KOPT-K1 (cell line): ENCODE results near the gene GOLGA6L1.
"Not testable (repeated sequence)": the region's sequence is repeated elsewhere in the genome, so short reads cannot be mapped to it uniquely, and the experiment has no call there.

ENCODE experiments used
- H3K27ac ChIP-seq: fragments of 200-600 bp; sonication (generic); 2 replicates; pipeline ENCODE4 v1.5.1; 2016; ENCODE audit warnings: antibody characterized with exemption, mild to moderate bottlenecking, low read depth, low read length; ENCODE audit not compliant: poor library complexity, severe bottlenecking
- H3K36me3 ChIP-seq: fragments of 200-600 bp; sonication (generic); 2 replicates; pipeline ENCODE4 v1.5.1; 2017; ENCODE audit warnings: antibody characterized with exemption, mild to moderate bottlenecking, low read length, moderate library complexity; ENCODE audit not compliant: insufficient read depth
- H3K9me3 ChIP-seq: fragments of 200-600 bp; sonication (generic); 2 replicates; pipeline ENCODE4 v1.5.1; 2017; ENCODE audit warnings: antibody characterized with exemption, low read length, mild to moderate bottlenecking; ENCODE audit not compliant: insufficient read depth, poor library complexity, severe bottlenecking

GOLGA6L1 gene

DNA sequence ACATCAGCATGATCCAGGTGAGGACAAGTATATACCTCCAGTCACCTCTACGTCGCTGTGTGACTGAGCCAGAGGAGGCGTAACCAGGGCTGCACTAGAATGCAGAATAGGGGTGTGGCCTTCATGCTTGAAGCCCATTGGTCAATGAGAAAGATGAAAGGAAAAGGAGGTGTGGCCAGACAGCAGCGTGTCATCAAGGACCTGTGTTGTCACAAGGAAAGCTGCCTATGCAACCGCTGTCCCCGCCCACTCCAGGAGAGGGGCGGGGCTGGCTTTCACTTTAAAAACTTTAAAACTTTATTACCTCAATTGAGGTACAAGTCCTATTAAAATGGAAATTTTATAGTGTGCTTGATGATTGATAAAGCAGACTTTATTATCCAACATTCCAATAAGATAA lies at the start of gene GOLGA6L1:
GOLGA6L1 (minus strand) TSS at position 101 of the 400 bp plus-strand sequence; CDS start at position 10, 91 bp downstream.
- not testable (repeated sequence) for H3K9me3 ChIP-seq, H3K36me3 ChIP-seq, H3K27ac ChIP-seq

GRCh38 chr15:23181201-23181600 lies 44.6 kb upstream of the GOLGA6L1 start:
- not testable (repeated sequence) for H3K9me3 ChIP-seq, H3K36me3 ChIP-seq, H3K27ac ChIP-seq

GRCh38 chr15:23180547-23180927 lies 43.9 kb upstream of the GOLGA6L1 start:
- not testable (repeated sequence) for H3K27ac ChIP-seq, H3K36me3 ChIP-seq, H3K9me3 ChIP-seq

GRCh38 chr15:23179768-23180546 lies 43.3 kb upstream of the GOLGA6L1 start:
- not testable (repeated sequence) for H3K9me3 ChIP-seq, H3K27ac ChIP-seq, H3K36me3 ChIP-seq

DNA sequence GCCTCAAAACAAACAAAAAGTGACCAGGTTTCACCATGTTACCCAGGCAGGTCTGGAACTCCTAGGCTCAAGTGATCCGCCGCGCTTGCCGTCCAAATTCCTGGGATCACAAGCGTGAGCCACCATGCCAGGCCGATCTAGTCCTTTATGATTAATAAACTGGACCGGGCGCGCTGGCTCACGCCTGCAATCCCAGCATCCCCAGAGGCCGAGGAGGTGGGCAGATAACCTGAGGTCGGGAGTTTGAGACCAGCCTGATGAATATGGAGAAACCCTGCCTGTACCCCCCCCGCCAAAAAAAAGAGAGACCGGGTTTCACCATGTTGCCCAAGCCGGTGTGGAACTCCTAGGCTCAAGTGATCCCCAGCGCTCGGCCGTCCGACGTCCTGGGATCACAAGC lies 40.1 kb upstream of the GOLGA6L1 start:
- H3K27ac ChIP-seq, H3K36me3 ChIP-seq: not testable (repeated sequence)

DNA sequence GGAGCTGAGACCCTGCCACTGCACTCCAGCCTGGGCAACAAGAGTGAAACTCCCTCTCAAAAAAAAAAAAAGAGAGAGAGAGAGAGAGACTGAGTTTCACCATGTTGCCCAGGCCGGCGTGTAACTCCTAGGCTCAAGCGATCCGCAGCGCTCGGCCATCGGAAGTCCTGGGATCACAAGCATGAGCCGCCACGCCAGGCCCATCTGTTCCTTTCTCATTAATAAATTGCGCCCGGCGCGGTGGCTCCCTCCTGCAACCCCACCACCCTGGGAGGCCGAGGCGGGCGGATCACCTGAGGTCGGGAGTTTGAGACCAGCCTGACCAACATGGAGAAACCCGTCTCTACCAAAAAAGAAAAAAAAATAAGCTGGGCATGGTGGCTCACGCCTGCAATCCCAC lies 39.0 kb upstream of the GOLGA6L1 start:
- not testable (repeated sequence) for H3K36me3 ChIP-seq, H3K9me3 ChIP-seq, H3K27ac ChIP-seq

More for the DNA sequence above, 40.1 kb upstream of the GOLGA6L1 start:
- not testable (repeated sequence) for H3K9me3 ChIP-seq

DNA sequence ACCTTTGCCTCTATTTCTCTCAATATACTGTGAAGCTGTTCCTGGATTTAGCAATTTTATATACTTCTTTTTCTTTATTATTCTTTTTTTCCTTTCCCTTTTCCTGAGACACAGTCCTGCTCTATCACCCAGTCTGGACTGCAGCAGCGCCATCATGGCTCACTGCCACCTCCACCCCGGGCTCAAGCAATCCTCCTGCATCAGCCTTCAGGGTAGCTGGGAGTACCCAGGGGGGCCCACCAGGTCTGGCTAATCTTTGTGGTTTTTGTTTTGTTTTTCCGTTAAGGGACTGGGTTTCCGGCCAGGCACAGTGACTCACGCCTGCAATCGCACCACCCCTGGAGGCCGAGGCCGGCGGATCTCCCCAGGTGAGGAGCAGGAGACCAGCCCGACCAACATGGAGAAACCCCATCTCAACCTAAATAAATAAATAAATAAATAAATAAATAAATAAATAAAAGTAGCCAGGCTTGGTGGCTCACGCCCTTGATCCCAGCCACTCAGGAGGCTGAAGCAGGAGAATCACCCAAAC lies 38.1 kb upstream of the GOLGA6L1 start:
- not testable (repeated sequence) for H3K36me3 ChIP-seq, H3K27ac ChIP-seq, H3K9me3 ChIP-seq

DNA sequence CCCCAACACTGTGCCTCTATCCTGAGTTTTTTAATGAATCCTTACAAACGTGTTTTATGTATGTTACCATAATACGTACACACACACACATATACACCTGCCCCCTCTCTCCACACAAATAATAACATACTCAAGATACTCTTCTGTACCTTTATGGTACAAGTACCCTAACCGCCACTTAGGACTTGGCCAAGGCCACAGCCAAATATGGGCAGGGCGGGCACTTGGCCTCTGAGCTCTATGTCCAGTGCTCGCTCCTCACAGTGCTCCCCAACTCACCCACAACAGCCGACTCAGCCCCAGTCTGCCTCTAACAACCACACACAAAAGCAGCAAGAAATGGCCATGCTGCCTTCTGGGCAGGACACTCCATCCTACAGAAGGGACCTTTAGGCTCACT lies 3.8 kb downstream of the GOLGA6L1 start:
- not testable (repeated sequence) for H3K27ac ChIP-seq, H3K36me3 ChIP-seq, H3K9me3 ChIP-seq

- no peaks in the 10 kb centered on the region for H3K36me3 ChIP-seq
- no peaks in the 10 kb centered on the region for H3K9me3 ChIP-seq
- no peak overlapping the region for H3K27ac ChIP-seq
Measured at GRCh38 chr15:23118208-23118607, 18.4 kb downstream of the GOLGA6L1 start.

DNA sequence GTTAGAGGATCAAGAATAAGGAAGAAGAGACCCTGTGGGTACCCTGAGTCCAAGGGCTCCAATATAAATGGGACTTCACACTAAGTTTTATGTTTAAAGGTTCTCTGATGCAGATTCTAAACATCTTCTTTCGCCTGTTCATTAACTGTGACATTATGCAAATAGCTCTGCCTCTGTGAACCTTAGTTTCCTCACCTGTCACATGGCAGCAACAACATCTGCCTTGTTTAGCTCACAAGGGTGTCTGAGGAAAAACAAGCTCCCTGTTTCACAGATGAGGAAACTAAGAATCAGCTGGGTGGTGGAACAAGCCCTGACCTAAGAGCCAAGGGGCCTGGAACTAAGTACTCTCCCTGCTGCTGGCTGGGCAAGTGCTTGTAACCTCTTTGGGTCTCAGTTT lies 40.8 kb downstream of the GOLGA6L1 start:
- Histone ChIP-seq H3K36me3 (no peaks in the 10 kb centered on the region), H3K27ac (no peak overlapping the region), H3K9me3 (no peaks in the 10 kb centered on the region)

DNA sequence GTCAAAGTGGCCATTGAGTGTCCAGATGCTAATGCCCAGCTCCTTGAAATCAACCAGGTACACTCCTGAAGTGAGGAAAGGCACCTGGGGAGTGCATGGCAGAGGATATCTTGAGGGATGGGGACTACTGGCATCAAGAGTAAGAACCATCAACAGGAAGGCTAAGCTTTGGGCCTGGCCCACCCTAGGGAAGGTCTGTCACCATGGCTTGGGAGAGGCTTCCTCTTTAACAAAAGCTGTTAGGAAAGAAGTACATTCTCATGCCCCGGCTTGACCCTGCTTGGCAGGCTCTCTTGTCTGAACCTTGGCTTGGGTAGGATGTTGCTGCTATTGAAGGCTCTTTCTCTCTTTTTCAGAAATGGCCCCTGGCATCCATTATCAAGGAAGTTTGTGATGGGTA lies 53.5 kb downstream of the GOLGA6L1 start:
- Histone ChIP-seq H3K27ac (no peak overlapping the region), H3K9me3 (no peaks in the 10 kb centered on the region), H3K36me3 (no peaks in the 10 kb centered on the region)

- H3K36me3 ChIP-seq, H3K9me3 ChIP-seq, H3K27ac ChIP-seq: not testable (repeated sequence)
Measured at GRCh38 chr15:23081996-23082737, 54.5 kb downstream of the GOLGA6L1 start.

- H3K27ac ChIP-seq, result no peak overlapping the region
- no peaks in the 10 kb centered on the region for H3K36me3 ChIP-seq
- H3K9me3 ChIP-seq, result no peaks in the 10 kb centered on the region
Measured at GRCh38 chr15:23081271-23081670, 55.4 kb downstream of the GOLGA6L1 start.

DNA sequence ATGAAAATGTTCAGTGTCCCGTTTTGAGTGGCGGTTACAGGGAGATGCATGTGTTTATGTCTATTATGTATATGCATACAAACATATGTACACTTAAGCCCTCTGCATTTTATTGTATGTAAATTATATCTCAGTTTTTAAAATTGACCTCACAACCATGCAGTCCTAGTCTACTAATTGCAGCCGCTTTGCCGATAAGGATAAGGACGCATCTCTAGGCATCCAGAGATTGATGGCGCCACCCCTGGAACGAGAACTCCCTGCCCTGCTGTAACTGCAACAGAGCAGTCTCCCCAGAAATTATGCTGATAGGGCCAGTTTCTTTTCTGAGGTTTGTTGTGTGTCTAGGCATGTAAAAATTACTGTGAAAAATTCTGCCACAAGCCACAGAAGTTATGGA lies 56.9 kb downstream of the GOLGA6L1 start:
- Histone ChIP-seq H3K27ac (no peak overlapping the region), H3K36me3 (no peaks in the 10 kb centered on the region), H3K9me3 (no peaks in the 10 kb centered on the region)
